ENCODE data around the gene COL9A3. TPM values are rescaled to one million over a fixed set of nuclear protein-coding genes. Genes with fewer than 3 reads are reported as not detected.

COL9A3 gene
- total and polyA plus RNA-seq, 2 of the 8 experiments (the other 6 are each of a cell fraction or from before 2014, with no cell fraction given): 21.7 to 80.1 TPM

GRCh38 chr20:62814709-62815065, 2.2 kb upstream of the COL9A3 start:
- Histone ChIP-seq H2BK20ac (ENCODE audit: low read length) (peak overlapping the region; percentile 48; the same call in 1 of the 2 replicates), H3K23me2 (ENCODE audit: low read depth, low read length) (peaks cover 13% of the 10 kb centered on the region), H2BK12ac (ENCODE audit: low read depth, low read length) (peak overlapping the region; percentile 88; the same call in 1 of the 2 replicates), H3K79me1 (ENCODE audit: low read depth, low read length) (no peaks in the 10 kb centered on the region), H2AK5ac (ENCODE audit: low read depth, low read length) (0 out of 2 replicates have a peak overlapping the region, but pooled peaks have one; percentile 15), H3K9ac (replicated peaks in 1 of 4; ENCODE audit: extremely low read depth in 1 of 4, low read depth in 3 of 4, low read length in 3 of 4) (no peak overlapping the region), H2AFZ (ENCODE audit: low read length) (no peak overlapping the region), H3K27me3 (replicated peaks in 1 of 4; ENCODE audit: control insufficient read depth in 3 of 4, extremely low read depth in 1 of 4, insufficient read depth in 3 of 4, low read length in 3 of 4) (peaks cover 0 to 8% (median 2%) of the 10 kb centered on the region in 4 experiments; a peak in 2 of 7 replicates), H3K4me3 (ENCODE audit: extremely low read depth in 1 of 4, insufficient read depth in 2 of 4, low read depth in 3 of 4, low read length in 4 of 4) (no peak overlapping the region), H3K4me1 (replicated peaks in 1 of 4; ENCODE audit: control insufficient read depth in 3 of 4, insufficient read depth in 4 of 4, low read length in 3 of 4) (peaks cover 0 to 17% (median 11%) of the 10 kb centered on the region in 4 experiments; a peak in 5 of 7 replicates), H4K91ac (replicated peaks; ENCODE audit: insufficient read length, low read length) (no peak overlapping the region), H2BK120ac (replicated peaks; ENCODE audit: low read depth, low read length) (no peak overlapping the region), H3K9me3 (ENCODE audit: insufficient read depth in 2 of 2, low read depth in 1 of 2, low read length in 1 of 2) (no peaks in the 10 kb centered on the region), H4K8ac (ENCODE audit: extremely low read depth, insufficient read depth, low read length) (no peak overlapping the region), H3K23ac (ENCODE audit: insufficient read length) (no peak overlapping the region), H3K36me3 (ENCODE audit: control insufficient read depth in 2 of 4, insufficient read depth in 4 of 4, low read length in 3 of 4) (peaks cover 0 to 19% (median 7%) of the 10 kb centered on the region in 4 experiments; a peak in 2 of 8 replicates), H3K56ac (replicated peaks; ENCODE audit: insufficient read length, low read depth, low read length) (no peak overlapping the region), H3K18ac (ENCODE audit: extremely low read depth, low read length) (peak overlapping the region; percentile 60; the same call in 1 of the 2 replicates), H4K5ac (ENCODE audit: insufficient read length, low read depth, low read length) (no peak overlapping the region), H3K79me2 (ENCODE audit: control insufficient read depth in 1 of 2, insufficient read depth in 2 of 2, low read length in 2 of 2) (no peaks in the 10 kb centered on the region), H2BK15ac (ENCODE audit: low read length) (0 out of 2 replicates have a peak overlapping the region, but pooled peaks have one; percentile 29), H3K27ac (ENCODE audit: low read depth, low read length) (no peak overlapping the region), H4K20me1 (replicated peaks in 1 of 2; ENCODE audit: control insufficient read depth in 1 of 2, insufficient read depth in 2 of 2, low read length in 2 of 2) (peaks cover 0 to 5% of the 10 kb centered on the region in 2 experiments), H3K4ac (replicated peaks; ENCODE audit: insufficient read length, low read depth, low read length) (no peak overlapping the region), H3K4me2 (ENCODE audit: insufficient read depth in 1 of 2, low read depth in 2 of 2, low read length in 2 of 2) (peak overlapping the region; percentile 62 to 97; a peak in 3 of 4 replicates), H3K14ac (ENCODE audit: insufficient read length) (no peak overlapping the region), H2BK5ac (ENCODE audit: low read depth, low read length) (peak overlapping the region; percentile 82; the same call in 1 of the 2 replicates)
- 83% methylated on average over 12 of the region's 12 CpGs; no CpG with 5 or more reads in 1 of the 2 experiments for WGBS, 2 experiments (ENCODE audit: extremely low coverage in 1 of 2, insufficient coverage in 1 of 2, insufficient read length in 1 of 2, insufficient replicate concordance in 2 of 2, low coverage in 1 of 2, low lambda C conversion rate in 2 of 2, missing lambda C conversion rate in 1 of 2)
- ChIA-PET POLR2A (ENCODE audit: partially characterized antibody) (interaction anchor here (0.6 to 4.6 kb wide), 18 partner anchors 8 to 129 kb away, joined by 3 to 22 read pairs (median 7); partner anchors contain the start of genes GID8, NTSR1 and TCFL5), CTCF (ENCODE audit: partially characterized antibody) (interaction anchor here (0.7 to 3.5 kb wide), 9 partner anchors 10 to 224 kb away, joined by 3 to 15 read pairs (median 3); partner anchors contain the start of gene OGFR)
- DNase-seq (ENCODE audit: low read depth in 1 of 2, low spot score in 2 of 2): no peak
- no peak for FAIRE-seq
- no peak for TF ChIP-seq EGR1 (IDR thresholded peaks at IDR 0.05; ENCODE audit: borderline replicate concordance, low read depth, low read length)
- TF ChIP-seq TAF7 (optimal IDR thresholded peaks at IDR 0.05; ENCODE audit: borderline replicate concordance, low read depth, low read length): no peak
- TF ChIP-seq EZH2 (IDR thresholded peaks at IDR 0.05; ENCODE audit: low read depth, low read length, severe bottlenecking): no peak
- TF ChIP-seq FOSL1 (IDR thresholded peaks at IDR 0.05; ENCODE audit: insufficient read depth, low read depth, low read length): no peak
- TF ChIP-seq POU5F1 (IDR thresholded peaks at IDR 0.05; ENCODE audit: low read depth, low read length): no peak
- TF ChIP-seq PHF8 (conservative IDR thresholded peaks at IDR 0.05; ENCODE audit: low read depth, low read length): no peak
- TF ChIP-seq YY1 (IDR thresholded peaks at IDR 0.05; ENCODE audit: low read depth, low read length): no peak
- no peak for TF ChIP-seq HDAC2 (IDR thresholded peaks at IDR 0.05; ENCODE audit: borderline replicate concordance in 1 of 2, low read depth in 2 of 2, low read length in 2 of 2)
- no peak for TF ChIP-seq CBX5 (IDR thresholded peaks at IDR 0.05; ENCODE audit: low read depth, low read length)
- no peak for TF ChIP-seq POLR2A (IDR thresholded peaks at IDR 0.05; ENCODE audit: control extremely low read depth in 1 of 2, low read depth in 2 of 2, low read length in 2 of 2)
- no peak for TF ChIP-seq TCF12 (IDR thresholded peaks at IDR 0.05; ENCODE audit: low read depth, low read length)
- TF ChIP-seq BRCA1 (IDR thresholded peaks at IDR 0.05; ENCODE audit: low read depth, low read length): no peak
- no peak for TF ChIP-seq NANOG (IDR thresholded peaks at IDR 0.05; ENCODE audit: insufficient read depth, low read depth, low read length, poor library complexity, severe bottlenecking)
- no peak for TF ChIP-seq CHD2 (IDR thresholded peaks at IDR 0.05; ENCODE audit: low read length)

Data from H1 (cell line).